OCI-LY7 (cell line): ENCODE measurements around the gene FBXO45. TPM values are rescaled to one million over a fixed set of nuclear protein-coding genes. Genes with fewer than 3 reads are reported as not detected.
A peak's percentile ranks its signal among the peaks of the same experiment; 100 is the strongest.

ENCODE experiments used
- BruUV-seq: library from RNA; stranded (reverse); fragments of 400-500 nt; replicated peaks from 2 replicates; lab custom pipeline; 2021; lab: Mats Ljungman, UMichigan
- CTCF ChIA-PET: fragments of 300-600 bp; sonication (Branson Sonifier 250); formaldehyde crosslinking; loops from one replicate; lab custom pipeline; 2022; ENCODE audit warnings: antibody characterized with exemption; ENCODE audit not compliant: unreplicated experiment; lab: Charles Lee
- POLR2A ChIA-PET: fragments of 300-600 bp; sonication (Branson Sonifier 250); formaldehyde crosslinking; loops from one replicate; lab custom pipeline; 2022; ENCODE audit warnings: antibody characterized with exemption; lab: Charles Lee
- DNase-seq: peaks from one replicate; pipeline ENCODE4 v3.0.0-alpha.2; 2015; ENCODE audit warnings: low spot score
- H2AFZ ChIP-seq: fragments of 200-600 bp; sonication (generic), shearing (Covaris generic); 2 replicates; pipeline ENCODE4 v1.6.1; 2014; ENCODE audit warnings: mild to moderate bottlenecking, antibody characterized with exemption, low read length, moderate library complexity
- H3K27ac ChIP-seq: fragments of 200-600 bp; sonication (generic); 2 replicates; pipeline ENCODE4 v1.5.1; 2014; ENCODE audit warnings: mixed run types, low read depth, mild to moderate bottlenecking, moderate library complexity, low read length, inconsistent platforms; ENCODE audit not compliant: poor library complexity, severe bottlenecking
- H3K36me3 ChIP-seq: fragments of 200-600 bp; sonication (generic); 2 replicates; pipeline ENCODE4 v1.6.1; 2014; ENCODE audit warnings: mild to moderate bottlenecking, antibody characterized with exemption, low read length, moderate library complexity, mixed read lengths; ENCODE audit not compliant: insufficient read depth
- H3K4me1 ChIP-seq: fragments of 200-600 bp; sonication (generic); 2 replicates; pipeline ENCODE4 v1.5.1; 2014; ENCODE audit warnings: mild to moderate bottlenecking, low read length; ENCODE audit not compliant: insufficient read depth, poor library complexity, severe bottlenecking
- H3K4me2 ChIP-seq: fragments of 200-600 bp; sonication (generic); 2 replicates; pipeline ENCODE4 v1.6.1; 2014; ENCODE audit warnings: mild to moderate bottlenecking, low read length
- H3K4me3 ChIP-seq: fragments of 200-600 bp; sonication (generic); 2 replicates; pipeline ENCODE4 v1.5.1; 2014; ENCODE audit warnings: mild to moderate bottlenecking, low read depth, low read length; ENCODE audit not compliant: poor library complexity, severe bottlenecking
- H3K79me2 ChIP-seq: fragments of 200-600 bp; sonication (generic); 2 replicates; pipeline ENCODE4 v1.6.1; 2016; ENCODE audit warnings: low read depth, mild to moderate bottlenecking, low read length, moderate library complexity, mixed read lengths; ENCODE audit not compliant: insufficient read depth
- H3K9me2 ChIP-seq: fragments of 200-600 bp; sonication (generic); 2 replicates; pipeline ENCODE4 v1.6.1; 2016; ENCODE audit warnings: mild to moderate bottlenecking, low read length, mixed read lengths; ENCODE audit not compliant: insufficient read depth
- H3K9me3 ChIP-seq: fragments of 200-600 bp; sonication (generic); 2 replicates; pipeline ENCODE4 v1.6.1; 2014; ENCODE audit warnings: mild to moderate bottlenecking, mixed run types, low read length, mixed read lengths
- H4K20me1 ChIP-seq: fragments of 200-600 bp; sonication (generic); 2 replicates; pipeline ENCODE4 v1.6.1; 2014; ENCODE audit warnings: mild to moderate bottlenecking, antibody characterized with exemption, low read length, moderate library complexity, mixed read lengths; ENCODE audit not compliant: insufficient read depth
- EZH2phosphoT487 ChIP-seq: fragments of 200-600 bp; sonication (generic); IDR thresholded peaks from 2 replicates; pipeline ENCODE4 v1.6.1; 2018; ENCODE audit warnings: low read depth, borderline replicate concordance, mild to moderate bottlenecking, mixed run types, antibody characterized with exemption, low read length, moderate library complexity, mixed read lengths
- intact Hi-C: fragments of 100-400 bp; cut with micrococcal nuclease; formaldehyde crosslinking; loops from one replicate; pipeline ENCODE4 v1.10.0; 2022; ENCODE audit not compliant: unreplicated experiment
- total RNA-seq, 2 experiments: library from RNA; depleted of rRNA in 1 of 2; stranded (reverse); fragments of >200 nt in 1 of 2; shearing (Covaris generic) in 1 of 2; gene quantifications; 2 replicates each; pipeline ENCODE4 v1.2.3, GENCODE V29; 2014 to 2022
- TF ChIP-seq, protein P1 (sequence below): fragments of 200-600 bp; sonication (generic); conservative IDR thresholded peaks from 2 replicates; pipeline ENCODE4 v1.5.1; 2014; ENCODE audit warnings: mild to moderate bottlenecking, antibody characterized with exemption, low read length, moderate library complexity, mixed read lengths

The FBXO45 gene
- total RNA-seq, 2 experiments from 2014 or later: 10.6 to 15.5 TPM

DNA sequence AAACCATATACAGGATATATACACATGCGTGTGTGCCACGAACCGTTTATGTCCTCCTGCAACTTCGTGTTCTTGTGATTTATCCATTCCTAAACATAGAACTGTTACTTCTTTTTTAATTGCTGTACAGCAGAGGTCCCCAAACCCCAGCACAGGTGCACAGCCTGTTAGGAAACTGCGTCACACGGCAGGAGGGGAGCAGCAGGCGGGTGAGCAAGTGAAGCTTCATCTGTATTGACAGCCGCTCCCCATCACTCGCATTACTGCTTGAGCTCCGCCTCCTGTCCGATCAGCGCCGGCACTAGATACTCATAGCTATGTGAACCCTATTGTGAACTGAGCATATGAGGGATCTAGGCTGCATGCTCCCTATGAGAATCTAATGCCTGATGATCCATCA lies 36.1 kb downstream of the FBXO45 start:
- no peak overlapping the region for H3K27ac ChIP-seq
- no peak overlapping the region for H3K4me3 ChIP-seq
- H2AFZ ChIP-seq: peak overlapping the region; percentile 14; the same call in 1 of the 2 replicates
- H3K79me2 ChIP-seq: no peaks in the 10 kb centered on the region
- peak overlapping the region; percentile 43 for H3K4me2 ChIP-seq
- DNase-seq: peak; percentile 73
- no peaks in the 10 kb centered on the region for H3K36me3 ChIP-seq
- intact Hi-C loops: loop anchor here (1.0 to 10.0 kb wide), 2 partner anchors 81 to 230 kb away; no protein-coding TSS in a partner anchor
- H3K4me1 ChIP-seq: peaks cover 17% of the 10 kb centered on the region
- H3K9me3 ChIP-seq: no peaks in the 10 kb centered on the region
- ChIA-PET POLR2A (interaction anchor here (0.6 to 1.1 kb wide), 3 partner anchors 87 to 186 kb away, joined by 4 read pairs; partner anchors contain the start of gene PAK2), CTCF (no interaction called here)
- no peaks in the 10 kb centered on the region for H4K20me1 ChIP-seq
- BruUV-seq: no TSS peak
- no peaks in the 10 kb centered on the region for H3K9me2 ChIP-seq
- TF ChIP-seq, protein P1, sequence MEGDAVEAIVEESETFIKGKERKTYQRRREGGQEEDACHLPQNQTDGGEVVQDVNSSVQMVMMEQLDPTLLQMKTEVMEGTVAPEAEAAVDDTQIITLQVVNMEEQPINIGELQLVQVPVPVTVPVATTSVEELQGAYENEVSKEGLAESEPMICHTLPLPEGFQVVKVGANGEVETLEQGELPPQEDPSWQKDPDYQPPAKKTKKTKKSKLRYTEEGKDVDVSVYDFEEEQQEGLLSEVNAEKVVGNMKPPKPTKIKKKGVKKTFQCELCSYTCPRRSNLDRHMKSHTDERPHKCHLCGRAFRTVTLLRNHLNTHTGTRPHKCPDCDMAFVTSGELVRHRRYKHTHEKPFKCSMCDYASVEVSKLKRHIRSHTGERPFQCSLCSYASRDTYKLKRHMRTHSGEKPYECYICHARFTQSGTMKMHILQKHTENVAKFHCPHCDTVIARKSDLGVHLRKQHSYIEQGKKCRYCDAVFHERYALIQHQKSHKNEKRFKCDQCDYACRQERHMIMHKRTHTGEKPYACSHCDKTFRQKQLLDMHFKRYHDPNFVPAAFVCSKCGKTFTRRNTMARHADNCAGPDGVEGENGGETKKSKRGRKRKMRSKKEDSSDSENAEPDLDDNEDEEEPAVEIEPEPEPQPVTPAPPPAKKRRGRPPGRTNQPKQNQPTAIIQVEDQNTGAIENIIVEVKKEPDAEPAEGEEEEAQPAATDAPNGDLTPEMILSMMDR: peak; percentile 55
- no peak for TF ChIP-seq EZH2phosphoT487

DNA sequence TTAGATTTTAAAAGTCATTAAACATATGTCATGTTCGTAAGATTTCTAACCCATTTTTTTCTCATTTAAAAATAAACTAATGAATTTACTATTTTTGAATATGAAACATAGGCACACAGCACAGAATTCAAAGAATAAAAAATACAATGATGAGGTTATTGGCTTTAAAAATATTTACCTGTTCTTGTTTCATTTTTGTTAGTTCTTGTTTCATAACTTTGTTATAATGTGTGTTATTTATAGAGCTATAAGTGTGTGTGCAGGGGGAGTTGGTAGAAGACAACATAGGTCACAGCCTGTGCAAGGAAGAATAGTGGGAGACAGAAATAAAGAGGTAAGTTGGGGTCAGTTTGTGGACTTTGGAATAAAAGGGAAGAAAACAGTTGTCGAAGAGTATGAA lies 40.2 kb downstream of the FBXO45 start:
- TF ChIP-seq EZH2phosphoT487: no peak
- TF ChIP-seq, protein P1: no peak
- Histone ChIP-seq H3K4me3 (no peak overlapping the region), H3K27ac (no peak overlapping the region), H3K9me2 (no peaks in the 10 kb centered on the region), H2AFZ (no peak overlapping the region; the same call in 1 of the 2 replicates), H3K4me2 (no peak overlapping the region), H3K36me3 (no peaks in the 10 kb centered on the region), H3K79me2 (no peaks in the 10 kb centered on the region), H4K20me1 (no peaks in the 10 kb centered on the region), H3K4me1 (peaks cover 19% of the 10 kb centered on the region), H3K9me3 (no peaks in the 10 kb centered on the region)
- no peak for DNase-seq
- intact Hi-C loops: loop anchor here (1.0 to 10.0 kb wide), 5 partner anchors 24 to 361 kb away; partner anchors contain the start of gene NCBP2
- CTCF ChIA-PET: interaction anchor here (1.7 kb wide), 1 partner anchor 77 kb away, joined by 13 read pairs; no protein-coding TSS in a partner anchor
- no TSS peak for BruUV-seq
- POLR2A ChIA-PET: interaction anchor here (1.2 to 1.9 kb wide), 5 partner anchors 23 to 94 kb away, joined by 3 to 9 read pairs (median 3); no protein-coding TSS in a partner anchor

DNA sequence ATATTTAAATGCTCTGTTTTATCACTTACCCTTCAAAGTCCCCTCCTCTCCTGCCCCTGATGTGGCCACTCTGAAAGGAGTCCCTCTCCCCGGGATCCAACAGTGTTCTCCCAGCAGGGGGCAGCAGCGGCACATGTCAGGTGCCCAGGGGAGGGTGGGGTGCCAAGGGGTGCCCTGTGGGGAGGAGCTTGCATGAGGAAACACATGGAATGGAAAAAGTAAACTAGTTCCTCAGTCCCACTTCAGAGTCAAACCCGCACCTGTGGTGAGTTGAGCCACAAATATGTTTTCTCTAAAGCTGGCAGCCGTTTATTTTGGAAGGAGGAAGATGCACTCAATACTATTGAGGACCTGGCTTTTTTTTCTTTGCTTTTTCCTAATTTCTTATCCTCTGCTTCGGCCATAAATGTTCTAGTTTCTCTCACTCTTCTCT lies 40.9 kb downstream of the FBXO45 start:
- H3K9me3 ChIP-seq: no peaks in the 10 kb centered on the region
- peaks cover 12% of the 10 kb centered on the region for H3K4me1 ChIP-seq
- POLR2A ChIA-PET: interaction anchor here (1.2 to 1.9 kb wide), 5 partner anchors 13 to 85 kb away, joined by 3 to 9 read pairs (median 3); no protein-coding TSS in a partner anchor
- peak; percentile 92 for DNase-seq
- H4K20me1 ChIP-seq: no peaks in the 10 kb centered on the region
- H3K9me2 ChIP-seq: no peaks in the 10 kb centered on the region
- no peaks in the 10 kb centered on the region for H3K36me3 ChIP-seq
- CTCF ChIA-PET: interaction anchor here (0.7 to 1.7 kb wide), 4 partner anchors 23 to 77 kb away, joined by 3 to 13 read pairs (median 5); no protein-coding TSS in a partner anchor
- no peak overlapping the region for H3K4me3 ChIP-seq
- intact Hi-C loops: loop anchor here (1.0 to 10.0 kb wide), 5 partner anchors 23 to 360 kb away; partner anchors contain the start of gene NCBP2
- H2AFZ ChIP-seq: peak overlapping the region; percentile 96
- no peak overlapping the region for H3K27ac ChIP-seq
- no peaks in the 10 kb centered on the region for H3K79me2 ChIP-seq
- H3K4me2 ChIP-seq: peak overlapping the region; percentile 51
- TF ChIP-seq, protein P1: peak; percentile 100
- no peak for TF ChIP-seq EZH2phosphoT487
- no TSS peak for BruUV-seq
